Measurements from ENCODE around the gene MRAS.

MRAS gene

DNA sequence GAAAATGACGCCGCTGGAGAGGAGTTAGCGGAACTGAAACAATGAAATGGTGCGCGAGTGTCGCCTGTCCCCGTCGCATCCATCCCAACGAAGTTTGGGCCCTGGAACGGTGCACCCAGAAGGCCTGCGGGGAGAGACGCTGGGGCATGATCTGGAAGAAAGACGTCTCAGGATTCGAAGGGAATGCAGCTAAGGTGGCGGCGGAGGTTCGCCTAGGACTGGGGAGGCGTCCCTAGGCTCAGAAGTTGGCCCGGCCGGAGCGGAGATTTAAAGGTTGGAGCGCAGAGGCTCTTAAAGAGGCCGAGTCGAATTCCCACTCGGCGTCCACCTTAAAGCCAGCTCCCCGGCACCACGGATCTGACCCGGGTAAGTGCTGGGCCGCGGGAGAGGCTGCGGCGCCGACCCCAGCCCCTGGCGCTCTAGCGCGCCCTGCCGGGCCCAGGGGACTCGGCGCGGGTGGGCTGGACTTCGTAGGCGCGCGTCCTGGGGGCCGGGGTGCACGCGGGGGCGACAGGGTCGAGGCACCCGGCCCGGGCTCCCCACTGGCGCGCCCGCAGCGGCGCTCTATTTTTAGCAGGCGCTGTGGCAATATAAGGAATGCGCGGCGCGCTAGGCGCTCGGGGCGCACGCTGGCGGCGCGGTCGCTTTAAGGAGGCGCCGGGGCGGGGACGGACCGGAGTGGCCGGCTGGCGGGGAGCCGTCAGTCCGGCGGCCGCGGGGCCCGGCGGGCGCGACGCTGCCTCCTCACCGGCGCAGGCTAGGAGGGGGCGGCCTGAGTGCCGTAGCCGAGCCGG lies at the start of gene MRAS:
Gene MRAS (plus strand): TSS at position 620 of the 794 bp plus-strand sequence. CDS start 24,305 bp downstream, outside the sequence.
- DNase-seq: peak; percentile 44

DNA sequence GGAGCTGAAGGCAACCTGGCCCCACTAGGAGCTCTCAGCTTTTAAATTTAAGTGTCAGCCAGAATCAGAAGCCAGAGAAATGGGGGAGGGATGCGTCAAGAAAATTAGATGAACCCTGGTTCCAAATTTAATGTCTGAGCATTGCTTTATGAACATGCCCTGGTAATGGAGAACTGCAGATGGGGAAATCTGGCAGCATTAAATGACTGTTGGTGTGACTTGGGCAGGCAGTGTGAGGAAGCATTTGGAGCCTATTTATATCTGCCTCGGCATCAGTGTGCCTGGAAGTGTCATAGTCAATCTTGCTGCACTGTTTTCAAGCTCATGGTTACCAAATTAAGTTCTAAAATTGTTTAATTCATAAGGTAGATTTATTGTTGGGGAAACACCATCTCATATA lies 47.7 kb upstream of the MRAS start:
- DNase-seq: no peak

DNA sequence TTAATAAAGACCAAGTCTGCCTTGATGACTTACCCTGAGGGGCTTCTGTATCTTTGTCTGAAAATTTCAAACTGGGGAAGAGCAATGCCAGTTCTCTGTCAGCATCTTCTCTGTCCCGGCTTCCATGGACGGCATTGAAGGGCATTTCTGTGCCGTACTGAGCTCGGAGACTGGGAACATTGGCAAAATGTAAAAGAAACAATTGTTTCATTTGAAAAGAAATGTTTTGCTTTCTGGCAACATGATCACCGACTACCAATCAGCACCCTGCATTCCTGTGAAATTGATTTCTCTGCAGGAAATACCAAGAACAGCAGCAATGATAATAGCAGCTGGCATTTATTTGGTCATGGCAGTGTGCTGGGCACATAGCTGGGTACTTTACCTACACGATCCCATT lies 44.9 kb upstream of the MRAS start:
- DNase-seq: no peak

DNA sequence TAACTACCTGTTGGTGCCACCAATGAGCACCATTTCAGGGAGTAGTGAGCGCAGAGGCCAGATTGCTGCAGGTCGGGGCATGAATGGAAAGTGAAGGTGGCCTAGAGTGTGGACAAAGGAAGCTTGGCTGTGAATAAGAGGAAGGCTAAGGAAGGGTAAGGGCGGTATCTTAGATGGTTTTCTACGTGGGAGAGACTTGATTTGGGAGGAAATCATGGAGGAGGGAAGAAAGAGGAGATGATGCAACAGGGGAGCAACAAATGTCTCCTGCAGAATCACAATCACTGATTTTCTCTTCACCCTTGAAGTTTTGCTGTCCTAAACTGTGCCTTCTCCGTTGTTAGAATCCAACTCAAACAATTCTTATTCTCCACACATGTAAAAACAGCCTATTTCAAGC lies 40.5 kb upstream of the MRAS start:
- no peak for DNase-seq

DNA sequence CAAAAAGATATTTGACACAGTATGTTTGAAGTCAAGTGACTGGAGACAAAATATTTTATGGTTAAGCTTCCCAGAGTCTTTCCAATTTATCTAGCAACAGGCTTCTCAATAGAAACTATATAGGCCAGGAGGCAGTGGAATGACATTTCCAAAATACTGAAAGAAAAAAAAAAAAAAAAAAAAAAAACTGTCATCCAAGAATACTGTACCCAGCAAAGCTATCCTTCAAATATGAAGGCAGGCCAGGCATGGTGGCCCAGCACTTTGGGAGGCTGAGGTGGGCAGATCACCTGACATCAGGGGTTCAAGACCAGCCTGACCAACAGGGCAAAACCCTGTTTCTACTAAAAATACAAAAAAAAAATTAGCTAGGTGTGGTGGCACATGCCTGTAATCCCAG lies 39.6 kb upstream of the MRAS start:
- no peak for DNase-seq

DNA sequence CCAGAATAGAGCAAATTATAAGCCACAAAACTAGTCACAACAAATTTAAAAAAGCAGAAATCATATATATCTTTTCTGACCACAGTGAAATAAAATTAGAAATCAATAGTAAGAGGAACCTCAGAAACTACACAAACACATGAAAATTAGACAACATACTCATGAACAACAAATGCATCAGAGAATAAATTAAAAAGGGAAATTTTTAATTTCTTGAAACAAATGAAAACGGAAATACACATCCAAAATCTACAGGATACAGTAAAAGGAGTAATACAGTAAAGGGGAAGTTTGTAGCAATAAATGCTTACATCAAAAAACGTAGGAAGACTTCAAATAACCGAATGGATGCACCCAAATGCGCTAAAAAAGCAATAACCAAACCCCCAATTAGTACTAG lies 37.9 kb upstream of the MRAS start:
- DNase-seq: no peak

DNA sequence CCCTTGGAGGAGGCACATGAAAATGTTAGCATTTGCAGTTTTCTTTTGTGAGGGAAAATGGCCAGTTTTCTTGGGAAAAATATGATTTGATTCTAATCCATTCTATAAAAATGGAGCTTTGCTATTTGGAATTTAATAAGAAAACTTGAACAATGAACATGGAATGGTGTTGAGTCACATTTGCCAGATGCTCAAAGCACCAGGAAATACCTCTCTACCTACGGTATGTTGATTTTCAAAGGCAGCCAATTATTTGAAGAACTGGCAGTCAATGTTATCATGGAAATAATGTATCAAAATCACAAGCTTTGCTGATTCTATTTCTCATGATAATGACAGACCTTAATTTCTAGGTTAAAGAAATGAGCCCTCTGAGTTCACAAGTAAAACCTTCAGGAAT lies 33.6 kb upstream of the MRAS start:
- DNase-seq: no peak

DNA sequence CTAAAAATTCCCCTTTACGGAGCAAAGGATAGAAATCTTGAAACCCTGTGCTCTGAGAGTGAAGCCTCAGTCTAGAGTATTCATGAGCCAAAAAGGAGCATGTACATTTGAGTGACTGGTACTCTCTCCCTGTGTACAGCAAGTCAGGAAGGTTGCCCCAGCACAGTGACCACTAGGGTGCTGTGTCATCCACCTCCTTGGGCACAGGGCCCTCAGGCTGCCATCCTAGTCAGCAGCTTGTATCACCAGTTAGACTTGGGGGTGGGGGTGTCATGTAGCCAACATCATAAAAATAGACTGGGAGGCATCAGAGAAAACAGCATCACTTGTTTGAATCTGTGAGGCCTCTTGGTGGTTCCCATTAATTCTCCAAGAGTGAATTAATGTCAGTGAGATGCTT lies 30.7 kb upstream of the MRAS start:
- no peak for DNase-seq

DNA sequence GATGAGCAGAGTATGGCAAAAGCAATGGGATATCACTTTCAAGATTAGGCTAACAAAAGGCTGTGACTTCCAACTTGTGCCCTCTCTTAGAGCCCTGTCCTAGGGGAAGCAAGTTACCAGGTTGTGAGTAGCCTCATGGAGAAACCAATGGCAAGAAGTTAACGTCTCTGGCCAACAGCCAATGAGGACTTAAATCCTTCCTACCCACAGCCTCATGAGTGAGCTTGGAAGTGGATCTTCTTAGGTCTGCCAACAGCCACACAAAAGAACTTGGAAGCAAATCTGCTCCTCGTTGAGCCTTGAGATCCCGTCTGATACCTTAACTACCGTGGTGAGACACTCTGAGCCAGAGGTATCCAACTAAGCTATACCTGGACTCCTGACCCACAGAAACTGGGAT lies 24.4 kb upstream of the MRAS start:
- DNase-seq: no peak

DNA sequence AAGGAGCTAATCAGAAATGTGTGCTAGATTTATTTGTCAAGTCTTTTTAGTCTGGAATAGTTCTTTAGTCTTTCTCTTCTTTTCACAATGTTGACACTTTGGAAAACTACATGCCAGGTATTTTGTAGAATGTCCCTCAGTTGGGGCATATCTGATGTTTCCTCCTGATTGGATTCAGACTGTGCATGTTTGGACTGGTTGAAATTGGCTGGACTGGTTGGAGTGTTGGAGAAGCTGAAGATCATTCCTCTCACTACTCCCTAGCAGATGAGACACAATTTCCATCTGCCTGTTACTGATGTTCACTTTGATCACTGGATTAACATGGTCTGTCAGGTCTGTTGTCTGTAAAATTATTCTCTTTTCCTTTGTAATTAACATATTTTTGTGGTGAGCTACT lies 22.4 kb upstream of the MRAS start:
- no peak for DNase-seq

DNA sequence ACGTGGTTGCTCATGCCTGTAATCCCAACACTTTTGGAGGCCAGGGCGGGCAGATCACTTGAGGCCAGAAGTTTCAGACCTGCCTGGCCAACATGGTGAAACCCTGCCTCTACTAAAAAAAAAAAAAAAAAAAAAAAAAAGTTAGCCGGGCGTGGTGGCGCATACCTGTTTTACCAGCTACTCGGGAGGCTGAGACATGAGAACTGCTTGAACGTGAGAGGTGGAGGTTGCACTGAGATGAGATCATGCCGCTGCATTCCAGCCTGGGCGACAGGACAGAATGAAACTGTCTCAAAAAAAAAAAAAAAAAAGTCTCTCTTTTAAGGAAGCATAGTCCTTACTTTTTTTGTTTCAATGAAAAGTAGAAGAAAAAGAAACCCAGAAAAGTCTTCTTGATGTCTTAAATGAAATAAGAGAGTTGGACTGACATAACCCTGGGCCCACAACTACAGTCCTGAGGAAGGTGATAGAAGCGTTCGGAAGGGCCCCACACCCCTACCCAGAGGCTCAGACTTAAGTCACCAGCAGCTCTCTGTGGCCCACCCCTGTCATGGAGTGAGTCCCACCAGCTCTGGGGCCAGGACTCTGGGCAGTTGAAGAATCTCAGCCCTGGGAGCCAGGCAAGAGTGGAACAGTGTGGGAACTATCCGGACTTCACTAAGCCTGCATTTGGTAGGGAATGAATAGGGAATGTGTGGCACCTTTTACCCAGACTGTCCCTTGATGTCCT lies 21.3 kb upstream of the MRAS start:
- no peak for DNase-seq

DNA sequence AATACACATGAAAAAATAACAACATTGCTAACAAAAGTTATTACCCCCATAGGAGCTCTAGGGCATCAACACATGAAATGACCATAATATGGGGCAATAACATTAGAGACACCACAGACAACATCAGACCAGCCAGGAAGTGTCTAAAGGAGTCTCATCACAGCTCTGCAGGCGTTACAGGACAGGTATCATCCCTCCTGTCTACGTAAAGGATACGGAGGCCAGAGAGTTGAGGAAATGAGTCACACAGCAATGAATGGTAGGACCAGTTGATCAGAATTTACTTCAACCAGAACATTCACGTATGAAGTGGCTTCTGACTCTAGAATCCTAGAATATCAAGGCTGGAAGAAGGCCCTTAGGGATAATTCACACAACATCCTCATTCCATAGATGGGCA lies 20.5 kb upstream of the MRAS start:
- DNase-seq: no peak

DNA sequence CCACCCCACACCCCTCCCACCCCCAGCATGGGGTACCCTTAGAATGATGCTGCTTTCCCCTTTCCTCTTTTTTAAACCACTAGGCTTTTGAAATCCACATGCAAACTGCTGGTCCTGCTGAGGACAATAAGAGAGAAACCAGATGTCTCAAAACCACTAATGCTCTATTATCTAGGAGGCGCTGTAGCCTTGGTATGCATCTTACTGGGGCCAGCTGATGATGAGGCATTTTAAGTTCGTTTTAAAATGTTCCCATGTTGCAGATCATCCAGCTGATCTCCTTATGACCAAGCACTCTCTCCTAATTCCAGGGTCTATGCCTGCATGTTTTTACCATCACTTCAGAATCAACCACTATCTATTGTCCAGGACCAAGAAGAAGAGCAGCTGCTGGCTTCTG lies 20.0 kb upstream of the MRAS start:
- DNase-seq: no peak

DNA sequence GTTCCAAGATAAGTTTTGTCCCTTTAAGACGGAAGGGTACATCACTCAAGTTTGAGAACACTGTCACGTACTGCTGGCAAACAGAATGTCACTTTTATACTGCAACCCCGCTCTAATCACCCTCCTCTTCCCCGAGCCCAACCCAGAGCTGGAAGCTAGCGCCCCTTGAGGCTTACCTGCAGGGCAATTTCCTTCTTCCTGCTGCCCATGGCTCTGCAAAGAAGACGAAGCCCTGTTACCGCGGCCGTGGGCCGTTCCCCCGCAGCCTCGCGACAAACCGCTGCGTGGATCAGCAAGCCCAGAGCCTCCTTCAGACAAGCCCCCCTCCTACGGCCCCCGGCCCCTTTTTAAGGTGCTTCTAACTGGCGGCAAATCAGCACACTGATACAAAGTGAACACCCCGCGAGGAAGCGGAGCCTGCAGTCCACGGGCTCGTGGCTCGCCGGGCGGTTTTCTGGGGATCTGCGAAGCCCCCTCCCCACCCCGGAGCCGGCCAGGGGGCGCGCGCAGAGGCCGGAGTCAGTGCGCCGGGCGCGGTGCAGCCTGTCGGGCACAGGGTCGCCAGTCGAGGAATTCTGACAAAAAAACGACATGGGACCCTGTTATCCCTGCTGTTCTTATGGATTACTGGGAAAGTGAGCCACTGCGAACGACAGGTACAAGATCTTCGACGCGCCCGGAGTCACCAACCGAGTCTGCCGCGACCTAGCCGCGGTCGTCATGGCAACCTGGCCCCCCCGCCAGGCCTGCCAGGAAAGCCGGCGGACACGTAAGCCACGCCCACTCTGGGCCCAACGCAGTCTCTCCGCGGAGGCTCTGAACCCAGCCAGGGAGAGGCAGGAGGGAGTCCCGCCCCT lies 19.0 kb upstream of the MRAS start, which contains the start of gene NME9:
Gene NME9 (minus strand): TSS at position 725 of the 857 bp plus-strand sequence. CDS start 516 bp downstream, at position 209.
- DNase-seq: peak; percentile 96

DNA sequence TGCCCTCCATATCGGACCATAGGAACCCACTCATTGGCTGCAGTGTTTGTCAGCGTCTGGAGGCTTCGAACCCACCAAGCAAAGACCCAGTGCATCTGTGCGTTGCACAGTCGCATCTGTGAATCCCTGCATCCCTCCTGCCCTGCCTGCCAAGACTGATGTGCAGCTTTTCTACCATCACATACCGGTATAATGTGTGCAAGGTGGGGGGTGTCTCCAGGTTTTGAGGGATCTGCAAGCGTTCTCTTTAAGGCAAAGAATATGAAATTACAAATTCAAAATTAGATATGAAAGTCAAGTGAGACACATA lies 18.4 kb upstream of the MRAS start:
- DNase-seq: no peak

DNA sequence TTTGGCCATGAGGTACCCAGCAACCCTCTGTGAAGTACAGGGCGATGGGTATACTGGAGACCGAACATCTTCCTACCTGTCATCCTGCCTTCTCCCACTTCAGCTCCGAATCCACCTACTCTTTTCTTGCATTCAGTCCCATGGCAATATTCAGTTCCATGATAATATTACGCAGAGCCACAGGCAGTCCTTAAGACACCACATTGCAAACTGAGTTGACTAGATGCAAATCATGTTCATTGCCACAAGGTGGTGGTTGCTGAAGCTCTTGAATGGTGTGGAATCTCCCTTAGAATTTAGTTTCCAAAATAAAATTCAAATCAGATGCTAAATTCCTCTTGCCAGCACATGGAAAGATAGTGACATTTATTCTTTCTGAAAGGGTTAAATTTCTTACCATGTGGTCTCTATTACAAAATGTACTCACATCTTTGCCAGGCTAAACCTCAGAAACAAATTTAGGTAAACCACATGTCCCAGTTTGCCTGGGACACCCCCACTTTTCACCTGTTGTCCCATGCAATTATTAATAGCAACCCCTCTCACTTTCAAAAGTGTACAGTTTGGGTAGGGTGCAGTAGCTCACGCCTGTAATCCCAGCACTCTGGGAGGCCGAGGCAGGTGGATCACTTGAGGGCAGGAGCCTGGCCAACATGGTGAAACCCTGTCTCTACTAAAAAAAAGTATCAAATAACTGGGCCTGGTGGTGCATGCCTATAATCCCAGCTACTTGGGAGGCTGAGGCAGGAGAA lies 17.1 kb upstream of the MRAS start:
- DNase-seq: no peak

DNA sequence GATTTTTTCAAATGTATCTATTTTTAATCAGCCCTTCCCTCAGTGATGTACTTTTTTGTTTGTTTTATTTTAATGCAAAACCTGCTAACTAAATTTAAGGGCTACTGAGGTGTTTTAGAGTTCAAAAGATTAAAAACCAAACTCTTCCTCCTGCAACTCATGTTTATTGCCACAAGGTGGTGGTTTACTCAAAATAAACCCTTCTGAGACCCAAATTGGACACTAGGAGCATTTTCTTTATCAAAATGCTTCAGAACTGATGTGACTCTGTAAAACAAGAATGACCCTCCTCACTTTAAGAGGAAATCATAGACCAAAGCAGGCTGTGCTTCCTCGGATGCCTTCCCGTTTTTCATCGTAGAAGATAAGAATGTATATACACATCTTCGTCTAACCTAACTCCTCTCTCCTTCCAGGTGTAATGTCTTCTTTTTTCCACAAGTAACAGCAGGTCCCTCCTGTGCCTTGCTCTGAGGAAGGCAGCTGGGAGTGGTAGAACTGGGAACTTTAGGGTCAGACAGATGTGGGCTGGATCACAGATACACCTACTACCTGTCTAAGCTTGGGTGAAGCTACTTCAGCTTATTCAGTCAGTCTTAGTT lies 15.8 kb upstream of the MRAS start:
- DNase-seq: no peak

DNA sequence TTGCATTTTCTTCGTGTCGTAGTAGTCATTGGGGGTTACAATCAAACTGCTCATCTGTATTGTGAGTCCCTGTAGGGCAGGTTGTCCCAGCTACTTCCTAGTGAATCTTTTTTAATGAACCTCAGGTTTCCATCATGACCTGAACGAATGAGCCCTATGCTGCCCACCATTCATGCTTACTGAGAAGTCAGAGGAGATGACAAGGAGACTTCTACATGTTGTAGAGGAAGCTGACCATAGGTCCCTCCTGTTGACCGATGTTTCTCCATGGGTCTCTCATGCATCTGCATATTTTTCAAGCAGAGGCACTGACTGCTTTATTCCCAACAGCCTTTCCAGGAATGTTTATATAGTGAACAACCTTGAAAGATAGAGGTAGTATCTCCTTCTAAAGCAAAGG lies 13.8 kb upstream of the MRAS start:
- DNase-seq: no peak

DNA sequence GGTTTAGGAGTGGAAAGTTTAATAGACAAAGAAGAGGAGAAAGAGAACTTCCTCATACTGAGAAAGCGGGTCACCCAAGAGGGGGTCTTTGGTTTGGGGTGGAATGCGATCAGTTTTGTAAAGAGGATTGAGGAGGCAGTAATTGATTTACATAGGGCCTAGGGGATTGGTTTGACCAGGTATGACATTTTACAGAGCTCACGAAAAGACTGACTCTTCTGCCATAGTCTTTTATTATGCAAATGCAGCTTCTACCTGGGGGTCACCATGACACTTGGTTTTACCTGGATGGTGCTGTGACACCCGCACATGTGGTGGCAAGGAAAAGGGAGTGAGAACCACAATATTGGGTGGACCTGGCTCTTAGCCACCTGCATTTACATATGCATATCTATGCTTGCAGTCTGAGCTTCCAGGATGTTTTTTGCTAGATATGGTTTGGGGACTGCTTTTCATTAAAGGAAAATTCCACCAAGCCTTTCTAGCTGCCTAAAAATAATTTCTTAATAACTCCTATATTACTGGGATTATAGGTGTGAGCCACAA lies 11.9 kb upstream of the MRAS start:
- no peak for DNase-seq

DNA sequence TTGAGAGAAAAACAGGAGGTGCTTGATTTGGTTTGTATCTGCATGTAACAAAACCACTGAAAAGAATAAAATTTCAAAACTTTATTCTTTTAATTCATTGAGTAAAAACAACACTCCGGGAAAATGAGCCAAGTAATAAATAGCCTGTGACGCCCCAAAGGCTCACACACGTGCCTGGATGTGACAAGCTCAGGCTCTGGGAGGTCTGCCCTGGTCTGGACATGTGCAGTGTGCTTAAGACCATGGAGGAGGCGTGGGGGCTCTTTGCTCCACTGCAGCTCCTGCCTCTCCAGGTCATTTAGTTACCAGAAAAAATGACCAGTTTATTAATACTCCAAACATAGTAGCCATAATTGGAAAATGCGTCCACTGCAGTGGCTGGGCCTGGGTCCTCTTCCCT lies 10.1 kb upstream of the MRAS start:
- no peak for DNase-seq

DNA sequence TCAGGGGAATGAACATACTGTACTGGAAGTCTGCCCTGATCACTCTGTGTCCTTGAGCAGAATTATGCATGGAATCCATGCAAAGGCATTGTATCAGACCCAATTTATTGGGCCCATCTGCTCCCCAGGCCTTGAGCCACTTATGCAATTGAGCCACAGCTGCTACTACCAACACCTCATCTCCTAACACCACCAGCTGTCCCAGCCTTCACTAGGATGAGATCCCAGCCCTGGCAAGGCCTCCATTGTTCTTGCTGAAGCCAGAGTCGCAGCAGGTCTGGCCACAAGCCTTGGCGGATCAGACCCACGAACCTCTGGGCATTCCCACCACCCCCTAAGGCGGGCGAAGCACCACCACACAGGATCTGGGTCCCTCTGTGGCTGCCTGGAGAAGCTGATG lies 9.6 kb upstream of the MRAS start:
- DNase-seq: no peak

DNA sequence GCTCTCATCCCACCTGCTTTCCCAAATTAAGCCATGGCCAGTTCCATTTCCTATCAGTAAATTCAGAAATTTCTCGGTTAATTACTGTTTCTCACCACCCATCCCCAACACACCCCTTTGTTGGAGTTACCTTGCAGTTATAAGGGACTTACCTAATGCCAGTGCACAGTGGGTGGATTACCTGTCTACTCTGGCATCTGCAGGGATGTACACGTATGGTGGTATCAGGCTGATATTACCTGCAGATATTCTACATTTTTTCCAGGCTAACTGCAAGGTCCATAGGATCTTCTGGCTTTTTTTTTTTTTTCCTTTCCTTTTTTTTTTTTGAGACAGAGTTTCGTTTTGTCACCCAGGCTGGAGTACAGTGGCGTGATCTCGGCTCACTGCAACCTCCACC lies 7.9 kb upstream of the MRAS start:
- DNase-seq: no peak
